ENCODE measurements around the gene LIPG. TPM values are rescaled to one million over a fixed set of nuclear protein-coding genes. Genes with fewer than 3 reads are reported as not detected.

Gene LIPG
- total RNA-seq, 1 donor from 2014 or later = 0.59 TPM

- Mint-ChIP-seq H3K36me3 (ENCODE audit: low read depth) (no peaks in the 10 kb centered on the region), H3K9me3 (no peaks in the 10 kb centered on the region), H3K4me1 (ENCODE audit: low read depth) (no peaks in the 10 kb centered on the region), H3K27me3 (ENCODE audit: low read depth) (peaks cover 2% of the 10 kb centered on the region), H3K27ac (no peak overlapping the region), H3K4me3 (ENCODE audit: low read depth) (no peak overlapping the region)
- DNase-seq (ENCODE audit: low spot score) = no peak
- intact Hi-C loops (cut with micrococcal nuclease) = no loop called here
Measured at GRCh38 chr18:49645196-49645595, 83.3 kb downstream of the LIPG start.

- Mint-ChIP-seq H3K4me1 (ENCODE audit: low read depth) (no peaks in the 10 kb centered on the region), H3K9me3 (no peaks in the 10 kb centered on the region), H3K27ac (no peak overlapping the region), H3K4me3 (ENCODE audit: low read depth) (no peak overlapping the region), H3K36me3 (ENCODE audit: low read depth) (no peaks in the 10 kb centered on the region), H3K27me3 (ENCODE audit: low read depth) (peaks cover 2% of the 10 kb centered on the region)
- intact Hi-C loops (cut with micrococcal nuclease) = no loop called here
- no peak for DNase-seq (ENCODE audit: low spot score)
Measured at GRCh38 chr18:49645841-49646351, 84.0 kb downstream of the LIPG start.

- no peaks in the 10 kb centered on the region for H3K36me3 Mint-ChIP-seq (ENCODE audit: low read depth)
- H3K4me3 Mint-ChIP-seq (ENCODE audit: low read depth) = no peak overlapping the region
- H3K4me1 Mint-ChIP-seq (ENCODE audit: low read depth) = no peaks in the 10 kb centered on the region
- intact Hi-C loops (cut with micrococcal nuclease) = no loop called here
- no peak overlapping the region for H3K27ac Mint-ChIP-seq
- peaks cover 2% of the 10 kb centered on the region for H3K27me3 Mint-ChIP-seq (ENCODE audit: low read depth)
- no peaks in the 10 kb centered on the region for H3K9me3 Mint-ChIP-seq
- DNase-seq (ENCODE audit: low spot score) = no peak
Measured at GRCh38 chr18:49646873-49647272, 85.0 kb downstream of the LIPG start.

GRCh38 chr18:49647496-49648168 is 85.8 kb downstream of the LIPG start:
- intact Hi-C loops (cut with micrococcal nuclease) = no loop called here

GRCh38 chr18:49648326-49648725 is 86.5 kb downstream of the LIPG start:
- Mint-ChIP-seq H3K9me3 (no peaks in the 10 kb centered on the region), H3K4me3 (ENCODE audit: low read depth) (no peak overlapping the region), H3K36me3 (ENCODE audit: low read depth) (no peaks in the 10 kb centered on the region), H3K4me1 (ENCODE audit: low read depth) (no peaks in the 10 kb centered on the region), H3K27me3 (ENCODE audit: low read depth) (no peaks in the 10 kb centered on the region), H3K27ac (no peak overlapping the region)
- intact Hi-C loops (cut with micrococcal nuclease) = no loop called here
- DNase-seq (ENCODE audit: low spot score) = no peak

More at GRCh38 chr18:49647496-49648168, 85.8 kb downstream of the LIPG start:
- no peaks in the 10 kb centered on the region for H3K4me1 Mint-ChIP-seq (ENCODE audit: low read depth)
- no peaks in the 10 kb centered on the region for H3K36me3 Mint-ChIP-seq (ENCODE audit: low read depth)
- H3K9me3 Mint-ChIP-seq = no peaks in the 10 kb centered on the region
- no peak overlapping the region for H3K4me3 Mint-ChIP-seq (ENCODE audit: low read depth)
- H3K27me3 Mint-ChIP-seq (ENCODE audit: low read depth) = peaks cover 2% of the 10 kb centered on the region
- DNase-seq (ENCODE audit: low spot score) = no peak
- H3K27ac Mint-ChIP-seq = no peak overlapping the region

Other genes with a start within 250 kb of the LIPG start
- 62.7 and 63.3 TPM in 2 replicates for gene DYM, start 101.4 kb upstream of the LIPG start, total RNA-seq
- 21.7 and 22.6 TPM in 2 replicates for gene C18orf32, start 74.8 kb upstream of the LIPG start, total RNA-seq
- 1,996 and 2,012 TPM in 2 replicates for gene RPL17, start 69.6 kb upstream of the LIPG start, total RNA-seq